Kidney capillary endothelial cell (primary cell): ENCODE results near the gene DSC1.

Source experiments
- DNase-seq: peaks from one replicate; pipeline ENCODE4 v3.0.0-alpha.2; 2018; ENCODE audit warnings: low spot score

The DSC1 gene

GRCh38 chr18:31103423-31103822, 59.2 kb downstream of the DSC1 start:
- no peak for DNase-seq

GRCh38 chr18:31102941-31103340, 59.7 kb downstream of the DSC1 start:
- DNase-seq, result no peak

- no peak for DNase-seq
Measured at GRCh38 chr18:31102025-31102684, 60.5 kb downstream of the DSC1 start, which contains the start of gene DSC2. DSC2 (minus strand) TSS chr18:31102421; CDS start chr18:31101971, 450 bp downstream.

DNA sequence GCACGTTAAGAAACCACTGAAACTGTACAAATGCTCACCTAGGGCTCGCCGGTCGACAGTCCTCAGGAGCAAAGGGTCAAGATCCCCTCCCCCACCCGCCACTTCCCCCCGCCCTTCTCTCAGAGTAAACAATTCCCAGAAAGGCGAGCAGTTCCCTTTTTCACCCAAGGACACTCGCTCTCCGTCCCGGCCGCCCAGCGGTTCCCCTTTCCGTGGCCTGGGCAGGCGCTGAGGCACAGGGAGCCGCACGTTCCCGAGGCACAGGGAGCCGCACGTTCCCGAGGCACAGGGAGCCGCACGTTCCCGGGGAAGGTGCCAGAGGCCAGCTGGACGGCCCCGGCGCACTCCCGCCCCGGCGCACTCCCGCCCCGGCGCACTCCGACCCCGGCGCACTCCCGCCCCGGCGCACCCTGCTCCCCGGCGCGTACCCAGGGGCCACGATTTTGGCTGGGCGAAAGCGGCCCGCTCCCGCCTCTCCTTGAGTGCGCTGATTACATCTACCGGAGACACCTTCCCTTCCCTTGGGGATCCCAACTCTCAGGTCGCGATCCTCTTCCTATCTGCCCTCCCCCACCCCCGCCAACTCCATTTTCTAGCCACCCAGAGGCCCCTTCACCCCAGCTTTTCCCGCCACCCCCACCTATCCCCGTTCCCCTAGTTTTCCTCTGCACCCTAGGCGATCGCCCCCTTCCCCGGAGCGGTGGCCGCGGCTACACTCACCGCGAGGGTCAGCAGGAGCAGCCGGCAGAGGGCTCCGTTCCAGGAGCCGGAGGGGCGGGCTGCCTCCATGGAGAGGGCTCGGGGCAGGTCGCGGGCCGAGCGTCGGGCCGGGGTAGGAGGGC, 61.3 kb downstream of the DSC1 start:
- no peak for DNase-seq

DNA sequence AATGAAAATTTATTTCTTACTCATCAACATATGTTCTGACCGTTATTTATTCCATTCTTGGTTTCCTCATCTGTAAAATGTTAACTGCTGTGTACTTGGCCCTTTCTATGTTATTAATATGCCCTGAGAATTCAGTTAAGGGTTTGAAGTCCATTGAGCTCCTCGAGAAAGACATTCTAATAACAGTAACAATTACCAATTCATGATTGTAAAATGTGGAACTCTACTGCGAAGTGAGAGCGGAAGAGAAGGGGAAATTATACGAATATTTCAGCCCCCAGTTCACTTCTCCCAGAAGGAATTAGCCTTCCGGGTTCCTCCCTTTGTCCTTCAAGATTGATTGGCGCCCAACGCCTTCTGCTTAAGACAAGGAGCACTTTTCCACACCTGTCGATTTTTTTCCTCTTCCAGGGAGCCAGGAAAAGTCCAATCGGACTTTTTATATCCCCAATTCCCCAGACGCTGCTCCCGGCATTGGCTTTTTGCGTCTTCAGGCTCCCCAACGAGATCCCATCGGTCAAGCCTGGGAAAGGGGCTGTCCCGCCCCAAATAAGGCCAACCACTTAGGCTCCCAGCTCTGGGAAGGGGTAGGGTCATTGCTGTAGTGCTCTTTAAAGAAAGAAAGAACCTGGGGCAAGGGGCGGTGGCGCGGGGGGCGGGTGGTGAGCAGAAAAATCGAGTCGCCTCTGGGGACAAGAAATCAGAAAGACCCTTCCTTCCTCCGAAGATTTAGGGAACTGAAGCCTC, 62.0 kb downstream of the DSC1 start:
- DNase-seq, result no peak

DNA sequence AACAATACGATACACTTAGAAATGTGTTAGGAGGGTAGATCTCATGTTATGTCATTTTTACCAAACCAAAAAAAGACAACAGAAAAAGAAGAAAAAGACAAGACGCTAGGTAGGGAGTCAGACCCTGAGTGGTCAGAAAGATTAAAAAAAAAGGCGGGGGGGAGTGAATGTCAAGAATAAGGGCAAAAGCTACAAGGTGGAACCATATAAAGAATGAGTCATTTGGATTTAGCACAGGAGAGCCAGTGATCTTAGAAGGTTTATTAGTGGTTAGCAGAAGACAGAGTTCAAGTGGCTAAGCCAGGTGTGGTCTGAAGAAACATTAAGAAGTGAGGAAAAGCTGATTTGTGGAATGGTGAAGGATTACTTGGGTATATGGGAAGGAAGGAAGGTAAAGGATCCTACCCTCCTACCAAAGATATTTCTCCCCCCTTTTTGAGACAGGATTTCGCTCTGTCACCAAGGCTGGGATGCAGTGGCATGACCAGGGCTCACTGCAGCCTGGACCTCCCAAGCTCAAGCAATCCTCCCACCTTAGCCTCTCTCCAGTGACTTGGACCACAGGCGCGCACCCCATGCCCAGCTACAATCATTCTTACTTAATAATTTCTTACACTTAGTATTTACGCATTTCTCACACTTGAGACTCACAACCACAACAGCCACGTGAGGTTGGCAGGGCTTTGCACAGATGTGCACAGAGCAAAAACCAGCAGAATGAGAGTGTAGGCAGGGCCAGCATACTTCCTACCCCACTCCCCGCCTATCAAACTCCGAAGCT, 63.0 kb downstream of the DSC1 start:
- DNase-seq, result no peak

DNA sequence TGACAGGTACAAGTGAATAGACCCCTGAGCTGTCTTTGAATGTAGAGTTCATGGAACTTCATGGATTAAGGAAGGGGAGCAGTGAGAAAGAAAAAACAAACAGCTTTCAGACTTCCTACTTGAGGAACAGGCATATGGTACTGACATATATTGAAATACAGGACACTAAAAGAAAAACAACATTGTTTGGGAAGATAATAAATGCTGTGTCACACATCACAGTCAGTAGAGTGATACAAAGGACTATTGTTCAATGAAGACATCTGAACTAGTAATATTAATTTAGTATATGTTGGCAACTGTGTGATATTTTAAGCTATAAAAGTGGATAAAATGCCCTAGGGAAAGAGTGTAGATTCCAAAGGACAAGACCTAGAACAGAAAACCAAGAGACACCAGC, 63.8 kb downstream of the DSC1 start:
- no peak for DNase-seq

DNA sequence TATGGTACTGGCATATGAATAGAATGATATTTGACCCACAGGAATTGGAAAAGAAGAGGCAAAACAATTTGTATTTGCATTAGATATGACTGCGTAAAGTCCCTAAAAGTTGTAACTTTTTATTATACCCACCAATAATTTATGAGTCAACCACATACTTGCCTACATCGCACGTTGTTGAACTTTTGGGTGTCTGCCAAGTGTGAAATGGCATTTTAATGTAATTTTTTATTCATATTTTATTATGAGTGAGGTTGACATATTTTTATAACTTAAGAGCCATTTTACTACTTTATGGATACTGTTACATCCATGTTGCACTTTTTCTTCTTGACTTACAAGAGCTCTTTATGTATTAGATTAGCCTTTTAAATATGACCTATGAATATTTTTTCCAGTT, 65.0 kb downstream of the DSC1 start:
- no peak for DNase-seq

DNA sequence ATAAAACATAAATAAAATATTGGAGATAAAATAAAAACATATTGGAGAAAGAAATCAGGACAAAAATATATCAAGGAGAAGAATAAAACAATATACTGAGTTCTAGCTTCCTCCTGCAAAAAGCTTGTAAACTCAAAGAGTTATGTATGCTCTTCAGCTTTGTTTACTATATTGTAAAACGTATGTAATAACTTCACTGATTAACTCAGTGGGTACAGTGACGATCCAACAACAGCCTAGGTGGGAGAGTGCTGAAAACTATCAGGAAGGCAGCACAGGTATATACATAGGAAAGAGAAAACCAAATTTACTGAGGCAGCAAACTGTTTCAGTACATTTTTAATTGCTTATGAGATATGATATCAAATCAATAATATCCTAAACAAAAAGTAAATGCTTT, 68.8 kb downstream of the DSC1 start:
- DNase-seq, result no peak

- DNase-seq, result no peak
Measured at GRCh38 chr18:31093294-31093693, 69.4 kb downstream of the DSC1 start.

- no peak for DNase-seq
Measured at GRCh38 chr18:31091350-31091749, 71.3 kb downstream of the DSC1 start.

DNA sequence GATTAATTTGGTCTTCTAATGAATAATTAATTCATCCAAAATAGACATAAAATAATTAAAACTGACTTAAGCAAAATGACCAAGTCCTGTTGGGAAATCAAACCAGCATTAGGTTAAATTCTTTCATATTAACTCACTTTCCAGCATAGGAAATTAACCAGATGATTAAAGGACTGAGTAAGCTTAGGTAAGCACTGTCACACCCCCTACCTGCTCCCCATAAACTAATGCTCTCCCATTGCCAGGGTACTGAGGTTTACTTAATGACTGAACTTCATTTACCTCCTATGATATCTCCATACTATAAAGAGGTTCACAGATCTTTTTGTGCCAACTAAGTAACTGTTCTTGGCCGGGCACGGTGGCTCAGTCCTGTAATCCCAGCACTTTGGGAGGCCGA, 74.1 kb downstream of the DSC1 start:
- DNase-seq, result no peak

DNA sequence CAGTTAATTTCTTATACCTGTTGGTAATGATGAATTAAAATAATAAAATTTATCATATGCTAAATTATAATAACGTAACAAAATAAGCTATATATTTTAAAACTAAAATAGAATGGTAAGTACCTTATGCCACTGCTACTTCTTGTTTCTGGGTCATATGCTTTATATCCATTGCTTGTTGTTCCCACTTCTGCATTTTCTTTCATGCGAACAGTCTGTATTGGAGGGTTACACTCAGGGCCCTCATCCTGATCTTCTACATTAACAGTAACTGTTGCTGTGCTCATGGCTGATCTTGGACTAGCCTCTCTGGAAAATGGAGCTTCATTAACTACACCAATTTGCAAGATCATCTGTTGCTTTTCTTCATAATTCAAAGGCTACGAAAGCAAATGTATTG, 82.7 kb downstream of the DSC1 start:
- no peak for DNase-seq
